Panc1 (cell line): ENCODE results near the gene ZNF784. TPM values are rescaled to one million over a fixed set of nuclear protein-coding genes. Genes with fewer than 3 reads are reported as not detected.

Experiments used
- ATAC-seq: fragments of 200-7000 bp; cut with Tn5 transposase; 2 replicates; pipeline ENCODE4 v1.9.1; 2020; ENCODE audit warnings: mild to moderate bottlenecking, moderate library complexity
- BruUV-seq: library from RNA; stranded (reverse); fragments of 400-500 nt; replicated peaks from 2 replicates; lab custom pipeline; 2021; lab: Mats Ljungman, UMichigan
- CTCF ChIA-PET: fragments of 300-600 bp; sonication (Branson Sonifier 250); formaldehyde crosslinking; loops from one replicate; lab custom pipeline; 2022; ENCODE audit warnings: antibody characterized with exemption; lab: Charles Lee
- POLR2A ChIA-PET: fragments of 300-600 bp; sonication (Branson Sonifier 250); formaldehyde crosslinking; loops from one replicate; lab custom pipeline; 2022; ENCODE audit warnings: antibody characterized with exemption; lab: Charles Lee
- DNase-seq: peaks from one replicate; pipeline ENCODE4 v3.0.0-alpha.2; 2010; ENCODE audit warnings: low read depth, low spot score
- H3K27ac ChIP-seq: 2 replicates; pipeline ENCODE4 v1.5.1; 2011; ENCODE audit warnings: mild to moderate bottlenecking, low read length, inconsistent platforms
- H3K27me3 ChIP-seq: fragments of 200-500 bp; sonication (Bioruptor generic); 2 replicates; pipeline ENCODE4 v1.6.0; 2014; ENCODE audit warnings: low read length, inconsistent platforms; ENCODE audit not compliant: control insufficient read depth, insufficient read depth
- H3K36me3 ChIP-seq: fragments of 200-500 bp; sonication (Bioruptor generic); 2 replicates; pipeline ENCODE4 v1.5.1; 2014; ENCODE audit warnings: inconsistent platforms, mild to moderate bottlenecking, low read length, moderate library complexity; ENCODE audit not compliant: control insufficient read depth, insufficient read depth
- H3K4me1 ChIP-seq: 2 replicates; pipeline ENCODE4 v1.5.1; 2011; ENCODE audit warnings: inconsistent platforms, mild to moderate bottlenecking, low read length, moderate library complexity; ENCODE audit not compliant: control insufficient read depth, insufficient read depth
- H3K4me3 ChIP-seq, 2 experiments: 2 replicates each; pipeline ENCODE4 v1.5.1; 2011 to 2012; ENCODE audit warnings: low read depth in 2 of 2, low read length in 2 of 2, mild to moderate bottlenecking in 2 of 2, inconsistent platforms in 1 of 2, moderate library complexity in 1 of 2
- H3K9me3 ChIP-seq: fragments of 200-500 bp; sonication (Bioruptor generic); 2 replicates; pipeline ENCODE4 v1.5.1; 2014; ENCODE audit warnings: low read depth, mild to moderate bottlenecking, inconsistent platforms, low read length, moderate library complexity; ENCODE audit not compliant: control insufficient read depth, insufficient read depth
- CTCF ChIP-seq: fragments of 450-650 bp; IDR thresholded peaks from 2 replicates; pipeline ENCODE4 v1.5.1; 2017; ENCODE audit warnings: mild to moderate bottlenecking
- POLR2AphosphoS5 ChIP-seq: IDR thresholded peaks from 2 replicates; pipeline ENCODE4 v1.6.1; 2012; ENCODE audit warnings: mild to moderate bottlenecking, low read depth, low read length, moderate library complexity
- REST ChIP-seq, 2 experiments: IDR thresholded peaks; 2 replicates each; pipeline ENCODE4 v1.6.1; 2011 to 2012; ENCODE audit warnings: low read depth in 2 of 2, control low read depth in 1 of 2, low read length in 1 of 2, mild to moderate bottlenecking in 1 of 2, moderate library complexity in 1 of 2; ENCODE audit not compliant: insufficient read depth in 1 of 2
- SIN3A ChIP-seq: IDR thresholded peaks from 2 replicates; pipeline ENCODE4 v1.6.1; 2012; ENCODE audit warnings: low read depth, mild to moderate bottlenecking, low read length, moderate library complexity, borderline replicate concordance; ENCODE audit not compliant: insufficient read depth
- TCF7L2 ChIP-seq: IDR thresholded peaks from 2 replicates; pipeline ENCODE4 v1.6.1; 2011; ENCODE audit warnings: mild to moderate bottlenecking, low read depth, low read length, inconsistent platforms
- in situ Hi-C: cut with HindIII; loops from 2 replicates; pipeline ENCODE4 v1.10.0; 2016; ENCODE audit warnings: low sequenced_read_pairs, low pct_unique_long_range_greater_than_20kb
- intact Hi-C: fragments of 100-400 bp; cut with micrococcal nuclease; formaldehyde crosslinking; loops from one replicate; pipeline ENCODE4 v1.10.0; 2022; ENCODE audit not compliant: unreplicated experiment
- total RNA-seq: library from RNA; stranded (reverse); gene quantifications from one replicate; pipeline ENCODE4 v1.2.1, GENCODE V29; 2021; ENCODE audit not compliant: unreplicated experiment

Gene ZNF784
- total RNA-seq, 1 experiment from 2014 or later: 8.9 TPM

GRCh38 chr19:55636723-55637122, 12.4 kb upstream of the ZNF784 start:
- no peak overlapping the region for H3K4me3 ChIP-seq
- no peaks in the 10 kb centered on the region for H3K9me3 ChIP-seq
- no peaks in the 10 kb centered on the region for H3K27me3 ChIP-seq
- H3K4me1 ChIP-seq: peaks cover 22% of the 10 kb centered on the region
- TSS peak; percentile 82 for BruUV-seq
- H3K27ac ChIP-seq: peak overlapping the region; percentile 95
- in situ Hi-C loops (no loop called here), intact Hi-C loops (no loop called here)
- ChIA-PET POLR2A (interaction anchor here (0.6 kb wide), 1 partner anchor 90 kb away, joined by 4 read pairs; no protein-coding TSS in a partner anchor), CTCF (no interaction called here)
- peaks cover 3% of the 10 kb centered on the region; the same call in 1 of the 2 replicates for H3K36me3 ChIP-seq
- no peak for TF ChIP-seq REST (IDR thresholded peaks at IDR 0.05; ENCODE audit: insufficient read depth in 1 of 2, low read depth in 2 of 2, low read length in 1 of 2)
- TF ChIP-seq TCF7L2: no peak
- no peak for TF ChIP-seq CTCF
- TF ChIP-seq SIN3A: no peak
- no peak; the same call in 1 of the 2 replicates for TF ChIP-seq POLR2AphosphoS5
- DNase-seq (no peak), ATAC-seq (no peak)

GRCh38 chr19:55635856-55636440, 11.6 kb upstream of the ZNF784 start:
- BruUV-seq: no TSS peak
- Histone ChIP-seq H3K4me1 (peaks cover 22% of the 10 kb centered on the region), H3K9me3 (no peaks in the 10 kb centered on the region), H3K36me3 (peaks cover 3% of the 10 kb centered on the region; the same call in 1 of the 2 replicates), H3K27me3 (no peaks in the 10 kb centered on the region), H3K27ac (peak overlapping the region; percentile 95), H3K4me3 (peak overlapping the region; percentile 90 to 98)
- ATAC-seq (no peak), DNase-seq (no peak)
- ChIA-PET CTCF (no interaction called here), POLR2A (no interaction called here)
- intact Hi-C loops (no loop called here), in situ Hi-C loops (no loop called here)
- TF ChIP-seq TCF7L2 (no peak), REST (IDR thresholded peaks at IDR 0.05; ENCODE audit: insufficient read depth in 1 of 2, low read depth in 2 of 2, low read length in 1 of 2) (no peak), CTCF (no peak), SIN3A (no peak), POLR2AphosphoS5 (no peak)
